GM23248 (cell line): Measurements from ENCODE around the gene FSCN2.

Source experiments
- EZH2 ChIP-seq: fragments of 200-600 bp; sonication (generic); IDR thresholded peaks from 2 replicates; pipeline ENCODE4 v1.6.1; 2018; ENCODE audit warnings: antibody characterized with exemption, mild to moderate bottlenecking; ENCODE audit not compliant: insufficient read depth, poor library complexity, severe bottlenecking
- EZH2phosphoT487 ChIP-seq: fragments of 200-600 bp; sonication (generic); IDR thresholded peaks from 2 replicates; pipeline ENCODE4 v1.6.1; 2018; ENCODE audit warnings: antibody characterized with exemption, moderate library complexity, mild to moderate bottlenecking, low read depth; ENCODE audit not compliant: insufficient read depth

GRCh38 chr17:81575836-81576235, 47.7 kb downstream of the FSCN2 start:
- no peak for TF ChIP-seq EZH2phosphoT487
- TF ChIP-seq EZH2, result no peak
